ENCODE results near the gene PUS1.

PUS1 gene

GRCh38 chr12:131940141-131940547 lies 11.1 kb downstream of the PUS1 start:
- H3K36me3 ChIP-seq (ENCODE audit: control insufficient read depth, insufficient read depth, low read length) = peaks cover 37% of the 10 kb centered on the region

GRCh38 chr12:131941116-131941986 lies 12.3 kb downstream of the PUS1 start:
- Histone ChIP-seq H3K4me1 (ENCODE audit: control insufficient read depth, insufficient read depth, low read length, poor library complexity, severe bottlenecking) (no peaks in the 10 kb centered on the region), H3K36me3 (ENCODE audit: control insufficient read depth, insufficient read depth, low read length) (peaks cover 27% of the 10 kb centered on the region), H3K27ac (ENCODE audit: insufficient read depth, low read length, poor library complexity, severe bottlenecking) (no peak overlapping the region), H3K4me3 (ENCODE audit: insufficient read depth, low read depth, low read length, poor library complexity, severe bottlenecking) (no peak overlapping the region), H3K27me3 (replicated peaks; ENCODE audit: control insufficient read depth, insufficient read depth, low read length, poor library complexity, severe bottlenecking) (no peaks in the 10 kb centered on the region), H3K9me3 (ENCODE audit: control insufficient read depth, low read length) (no peaks in the 10 kb centered on the region)
- DNase-seq = no peak

More at GRCh38 chr12:131940141-131940547, 11.1 kb downstream of the PUS1 start:
- Histone ChIP-seq H3K9me3 (ENCODE audit: control insufficient read depth, low read length) (no peaks in the 10 kb centered on the region), H3K27me3 (replicated peaks; ENCODE audit: control insufficient read depth, insufficient read depth, low read length, poor library complexity, severe bottlenecking) (no peaks in the 10 kb centered on the region), H3K4me3 (ENCODE audit: insufficient read depth, low read depth, low read length, poor library complexity, severe bottlenecking) (no peak overlapping the region), H3K4me1 (ENCODE audit: control insufficient read depth, insufficient read depth, low read length, poor library complexity, severe bottlenecking) (no peaks in the 10 kb centered on the region), H3K27ac (ENCODE audit: insufficient read depth, low read length, poor library complexity, severe bottlenecking) (no peak overlapping the region)
- no peak for DNase-seq

- DNase-seq = no peak
- peaks cover 27% of the 10 kb centered on the region for H3K36me3 ChIP-seq (ENCODE audit: control insufficient read depth, insufficient read depth, low read length)
These were observed 12.9 kb downstream of the PUS1 start for GRCh38 chr12:131941987-131942341.

GRCh38 chr12:131942671-131943070 lies 13.6 kb downstream of the PUS1 start:
- no peak overlapping the region for H3K27ac ChIP-seq (ENCODE audit: insufficient read depth, low read length, poor library complexity, severe bottlenecking)
- no peak overlapping the region for H3K4me3 ChIP-seq (ENCODE audit: insufficient read depth, low read depth, low read length, poor library complexity, severe bottlenecking)
- H3K9me3 ChIP-seq (ENCODE audit: control insufficient read depth, low read length) = no peaks in the 10 kb centered on the region
- no peak for DNase-seq
- H3K4me1 ChIP-seq (ENCODE audit: control insufficient read depth, insufficient read depth, low read length, poor library complexity, severe bottlenecking) = no peaks in the 10 kb centered on the region
- H3K27me3 ChIP-seq (replicated peaks; ENCODE audit: control insufficient read depth, insufficient read depth, low read length, poor library complexity, severe bottlenecking) = no peaks in the 10 kb centered on the region
- peaks cover 27% of the 10 kb centered on the region for H3K36me3 ChIP-seq (ENCODE audit: control insufficient read depth, insufficient read depth, low read length)

More at GRCh38 chr12:131941987-131942341, 12.9 kb downstream of the PUS1 start:
- H3K27me3 ChIP-seq (replicated peaks; ENCODE audit: control insufficient read depth, insufficient read depth, low read length, poor library complexity, severe bottlenecking) = no peaks in the 10 kb centered on the region
- no peak overlapping the region for H3K27ac ChIP-seq (ENCODE audit: insufficient read depth, low read length, poor library complexity, severe bottlenecking)
- no peaks in the 10 kb centered on the region for H3K4me1 ChIP-seq (ENCODE audit: control insufficient read depth, insufficient read depth, low read length, poor library complexity, severe bottlenecking)
- no peak overlapping the region for H3K4me3 ChIP-seq (ENCODE audit: insufficient read depth, low read depth, low read length, poor library complexity, severe bottlenecking)
- H3K9me3 ChIP-seq (ENCODE audit: control insufficient read depth, low read length) = no peaks in the 10 kb centered on the region

- H3K27me3 ChIP-seq (replicated peaks; ENCODE audit: control insufficient read depth, insufficient read depth, low read length, poor library complexity, severe bottlenecking) = no peaks in the 10 kb centered on the region
- H3K4me3 ChIP-seq (ENCODE audit: insufficient read depth, low read depth, low read length, poor library complexity, severe bottlenecking) = no peak overlapping the region
- H3K27ac ChIP-seq (ENCODE audit: insufficient read depth, low read length, poor library complexity, severe bottlenecking) = no peak overlapping the region
- peaks cover 27% of the 10 kb centered on the region for H3K36me3 ChIP-seq (ENCODE audit: control insufficient read depth, insufficient read depth, low read length)
- no peaks in the 10 kb centered on the region for H3K4me1 ChIP-seq (ENCODE audit: control insufficient read depth, insufficient read depth, low read length, poor library complexity, severe bottlenecking)
- no peaks in the 10 kb centered on the region for H3K9me3 ChIP-seq (ENCODE audit: control insufficient read depth, low read length)
- DNase-seq = no peak
These were observed 14.3 kb downstream of the PUS1 start for GRCh38 chr12:131943389-131943788.

- no peak for DNase-seq
These were observed 14.8 kb downstream of the PUS1 start for GRCh38 chr12:131943876-131944275.

GRCh38 chr12:131944601-131945251 lies 15.7 kb downstream of the PUS1 start:
- Histone ChIP-seq H3K27ac (ENCODE audit: insufficient read depth, low read length, poor library complexity, severe bottlenecking) (no peak overlapping the region), H3K4me1 (ENCODE audit: control insufficient read depth, insufficient read depth, low read length, poor library complexity, severe bottlenecking) (no peaks in the 10 kb centered on the region), H3K4me3 (ENCODE audit: insufficient read depth, low read depth, low read length, poor library complexity, severe bottlenecking) (no peak overlapping the region), H3K36me3 (ENCODE audit: control insufficient read depth, insufficient read depth, low read length) (peaks cover 27% of the 10 kb centered on the region), H3K27me3 (replicated peaks; ENCODE audit: control insufficient read depth, insufficient read depth, low read length, poor library complexity, severe bottlenecking) (no peaks in the 10 kb centered on the region), H3K9me3 (ENCODE audit: control insufficient read depth, low read length) (no peaks in the 10 kb centered on the region)
- no peak for DNase-seq

More at GRCh38 chr12:131943876-131944275, 14.8 kb downstream of the PUS1 start:
- Histone ChIP-seq H3K4me3 (ENCODE audit: insufficient read depth, low read depth, low read length, poor library complexity, severe bottlenecking) (no peak overlapping the region), H3K27me3 (replicated peaks; ENCODE audit: control insufficient read depth, insufficient read depth, low read length, poor library complexity, severe bottlenecking) (no peaks in the 10 kb centered on the region), H3K9me3 (ENCODE audit: control insufficient read depth, low read length) (no peaks in the 10 kb centered on the region), H3K4me1 (ENCODE audit: control insufficient read depth, insufficient read depth, low read length, poor library complexity, severe bottlenecking) (no peaks in the 10 kb centered on the region), H3K27ac (ENCODE audit: insufficient read depth, low read length, poor library complexity, severe bottlenecking) (no peak overlapping the region), H3K36me3 (ENCODE audit: control insufficient read depth, insufficient read depth, low read length) (peaks cover 27% of the 10 kb centered on the region)

- Histone ChIP-seq H3K27me3 (replicated peaks; ENCODE audit: control insufficient read depth, insufficient read depth, low read length, poor library complexity, severe bottlenecking) (no peaks in the 10 kb centered on the region), H3K4me3 (ENCODE audit: insufficient read depth, low read depth, low read length, poor library complexity, severe bottlenecking) (no peak overlapping the region), H3K36me3 (ENCODE audit: control insufficient read depth, insufficient read depth, low read length) (peaks cover 17% of the 10 kb centered on the region), H3K4me1 (ENCODE audit: control insufficient read depth, insufficient read depth, low read length, poor library complexity, severe bottlenecking) (peaks cover 7% of the 10 kb centered on the region), H3K27ac (ENCODE audit: insufficient read depth, low read length, poor library complexity, severe bottlenecking) (no peak overlapping the region), H3K9me3 (ENCODE audit: control insufficient read depth, low read length) (no peaks in the 10 kb centered on the region)
- DNase-seq = no peak
These were observed 17.7 kb downstream of the PUS1 start for GRCh38 chr12:131946757-131947156.

GRCh38 chr12:131947482-131948027 lies 18.5 kb downstream of the PUS1 start:
- no peak overlapping the region for H3K4me3 ChIP-seq (ENCODE audit: insufficient read depth, low read depth, low read length, poor library complexity, severe bottlenecking)

More at GRCh38 chr12:131947482-131948027, 18.5 kb downstream of the PUS1 start:
- H3K27ac ChIP-seq (ENCODE audit: insufficient read depth, low read length, poor library complexity, severe bottlenecking) = no peak overlapping the region
- no peaks in the 10 kb centered on the region for H3K27me3 ChIP-seq (replicated peaks; ENCODE audit: control insufficient read depth, insufficient read depth, low read length, poor library complexity, severe bottlenecking)
- no peak for DNase-seq
- H3K4me1 ChIP-seq (ENCODE audit: control insufficient read depth, insufficient read depth, low read length, poor library complexity, severe bottlenecking) = peaks cover 7% of the 10 kb centered on the region
- H3K9me3 ChIP-seq (ENCODE audit: control insufficient read depth, low read length) = no peaks in the 10 kb centered on the region
- peaks cover 13% of the 10 kb centered on the region for H3K36me3 ChIP-seq (ENCODE audit: control insufficient read depth, insufficient read depth, low read length)
